ENCODE results near the gene HTR5A.
A peak's percentile ranks its signal among the peaks of the same experiment; 100 is the strongest.
"Not testable (repeated sequence)": the region's sequence is repeated elsewhere in the genome, so short reads cannot be mapped to it uniquely, and the experiment has no call there.

The HTR5A gene

DNA sequence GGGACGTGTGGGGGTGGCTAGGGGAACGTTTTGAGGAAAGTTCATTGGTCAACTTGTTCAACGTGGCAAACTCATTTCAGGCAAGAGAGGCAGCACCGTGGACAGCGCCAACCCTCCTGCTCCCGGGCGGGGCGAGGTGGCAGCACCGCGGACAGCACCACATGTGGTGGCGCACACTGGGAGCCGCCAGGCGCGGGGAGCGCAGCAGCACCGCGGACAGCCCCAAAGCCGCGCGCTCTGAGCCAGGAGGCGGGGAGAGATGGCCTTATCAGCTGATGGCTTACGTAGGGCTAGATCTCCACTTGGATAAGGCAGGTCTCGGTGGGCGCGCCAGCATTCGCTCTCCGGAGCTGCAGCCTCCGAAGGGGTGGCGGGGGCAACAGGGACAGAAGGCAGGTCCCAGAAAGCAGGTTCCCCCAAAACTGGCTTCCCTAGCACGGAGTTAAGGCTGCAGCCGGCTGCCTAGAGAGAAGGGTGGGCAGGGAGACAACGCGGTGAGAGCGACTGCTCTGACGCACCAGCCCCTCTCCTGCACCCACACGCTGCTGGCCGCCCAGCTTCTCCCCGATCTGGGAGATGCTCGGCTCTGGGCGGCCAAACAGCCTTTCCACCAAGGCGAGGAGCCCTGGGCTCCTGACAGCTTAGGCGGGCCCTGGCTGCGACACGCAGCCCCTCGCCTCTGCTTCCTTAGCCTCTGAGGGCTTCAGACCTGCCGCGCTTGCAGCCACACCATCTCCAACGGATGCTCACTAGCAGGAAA, at the start of gene HTR5A:
HTR5A (plus strand) TSS at position 333 of the 760 bp plus-strand sequence. CDS start 576 bp downstream, outside the sequence.
- DNase-seq: peak; percentile 67

GRCh38 chr7:155020996-155021395, 49.1 kb upstream of the HTR5A start:
- DNase-seq: no peak

DNA sequence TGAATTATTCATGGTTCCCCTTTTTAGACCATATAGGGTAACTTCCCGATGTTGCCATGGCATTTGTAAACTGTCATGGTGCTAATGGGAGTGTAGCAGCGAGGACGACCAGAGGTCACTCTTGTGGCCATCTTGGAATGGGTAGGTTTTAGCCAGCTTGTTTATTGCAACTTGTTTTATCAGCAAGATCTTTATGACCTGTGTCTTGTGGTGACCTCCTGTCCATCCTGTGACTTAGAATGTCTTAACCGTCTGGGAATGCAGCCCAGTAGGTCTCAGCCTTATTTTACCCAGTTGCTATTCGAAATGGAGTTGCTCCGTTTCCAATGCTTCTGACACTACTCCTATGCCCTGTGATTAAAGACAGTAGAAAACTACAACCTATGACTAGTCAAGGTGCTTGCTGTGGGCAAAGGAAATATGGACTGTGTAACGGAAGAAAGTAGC, 48.4 kb upstream of the HTR5A start:
- no peak for DNase-seq

DNA sequence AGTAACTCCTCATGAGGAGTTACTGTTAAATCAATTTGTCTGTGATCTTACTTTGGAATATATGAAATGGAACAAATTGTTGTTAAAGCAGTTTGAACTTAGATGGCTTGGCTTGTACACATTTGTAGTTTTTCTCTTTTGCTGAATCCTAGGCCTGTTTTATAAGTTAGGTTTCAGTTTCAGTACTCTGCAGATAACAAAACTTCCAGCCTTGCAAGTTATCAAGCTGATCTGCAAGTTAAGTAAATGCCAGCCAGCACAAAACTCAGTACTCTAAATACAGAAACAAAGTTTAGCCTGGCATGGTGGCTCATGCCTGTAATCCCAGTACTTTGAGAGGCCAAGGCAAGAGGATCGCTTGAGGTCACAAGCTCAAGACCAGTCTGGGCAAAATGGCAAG, 42.2 kb upstream of the HTR5A start:
- DNase-seq: no peak

DNA sequence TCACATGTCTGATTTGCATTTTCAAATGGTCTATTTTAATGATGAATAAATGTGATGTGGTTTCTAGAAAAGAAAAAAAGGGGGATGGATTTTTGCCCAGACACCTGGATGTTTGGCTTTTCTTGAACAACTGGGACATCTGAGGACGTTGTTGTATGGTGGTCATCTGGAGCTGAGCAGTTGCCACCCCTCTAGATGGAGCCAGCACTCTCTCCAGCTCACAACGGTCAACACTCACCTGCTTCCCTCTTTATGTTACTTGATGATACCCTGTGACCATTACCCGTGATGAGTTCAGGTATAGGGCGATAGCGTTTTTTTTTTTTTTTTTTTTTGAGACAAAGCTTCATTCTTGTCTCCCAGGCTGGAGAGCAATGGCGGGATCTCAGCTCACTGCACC, 37.1 kb upstream of the HTR5A start:
- DNase-seq: peak; percentile 14

DNA sequence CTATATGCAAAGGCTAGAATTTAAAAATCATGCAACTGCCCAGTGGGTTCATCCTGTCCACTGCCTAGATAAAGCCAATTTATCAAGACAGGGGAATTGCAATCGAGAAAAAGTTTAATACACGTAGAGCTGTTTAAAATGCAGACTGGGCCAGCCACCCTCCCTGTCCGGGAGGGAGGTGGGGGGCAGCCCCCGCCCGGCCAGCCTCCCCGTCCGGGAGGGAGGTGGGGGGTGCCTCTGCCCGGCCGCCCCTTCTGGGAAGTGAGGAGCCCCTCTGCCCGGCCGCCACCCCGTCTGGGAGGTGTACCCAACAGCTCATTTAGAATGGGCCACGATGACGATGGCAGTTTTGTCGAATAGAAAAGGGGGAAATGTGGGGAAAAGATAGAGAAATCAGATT, 35.6 kb upstream of the HTR5A start:
- not testable (repeated sequence) for DNase-seq

- no peak for DNase-seq
These were observed 31.8 kb upstream of the HTR5A start for GRCh38 chr7:155038335-155038734.

GRCh38 chr7:155043756-155044155, 26.4 kb upstream of the HTR5A start:
- no peak for DNase-seq

GRCh38 chr7:155048006-155048405, 22.1 kb upstream of the HTR5A start:
- no peak for DNase-seq

DNA sequence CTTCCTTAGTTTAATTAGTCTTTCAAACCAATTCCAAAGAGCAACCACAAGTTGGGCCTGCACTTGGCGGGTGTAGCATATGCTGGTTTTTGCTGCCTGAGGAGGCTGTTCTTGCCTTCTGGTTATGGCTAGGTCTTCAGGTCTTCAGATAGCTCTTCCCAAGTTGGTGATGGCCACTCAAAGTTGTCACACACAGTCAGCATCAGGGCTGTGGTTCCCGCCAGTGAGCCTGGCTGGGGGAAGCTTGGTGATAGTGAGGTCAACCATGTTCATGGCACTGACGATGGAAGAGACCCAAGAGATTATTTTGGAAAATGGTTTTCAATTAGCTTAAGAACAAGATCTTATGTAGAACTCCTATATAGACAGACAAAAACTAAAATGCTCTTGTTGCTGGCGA, 18.8 kb upstream of the HTR5A start:
- no peak for DNase-seq

GRCh38 chr7:155053002-155053401, 17.1 kb upstream of the HTR5A start:
- peak; percentile 50 for DNase-seq

- DNase-seq: no peak
These were observed 15.4 kb upstream of the HTR5A start for GRCh38 chr7:155054761-155055160.

GRCh38 chr7:155057076-155057475, 13.0 kb upstream of the HTR5A start:
- no peak for DNase-seq

- no peak for DNase-seq
These were observed 11.2 kb upstream of the HTR5A start for GRCh38 chr7:155058896-155059295.

- no peak for DNase-seq
These were observed 10.4 kb upstream of the HTR5A start for GRCh38 chr7:155059703-155060102.

GRCh38 chr7:155062411-155062810, 7.7 kb upstream of the HTR5A start:
- DNase-seq: no peak

GRCh38 chr7:155064186-155064585, 5.9 kb upstream of the HTR5A start:
- no peak for DNase-seq

DNA sequence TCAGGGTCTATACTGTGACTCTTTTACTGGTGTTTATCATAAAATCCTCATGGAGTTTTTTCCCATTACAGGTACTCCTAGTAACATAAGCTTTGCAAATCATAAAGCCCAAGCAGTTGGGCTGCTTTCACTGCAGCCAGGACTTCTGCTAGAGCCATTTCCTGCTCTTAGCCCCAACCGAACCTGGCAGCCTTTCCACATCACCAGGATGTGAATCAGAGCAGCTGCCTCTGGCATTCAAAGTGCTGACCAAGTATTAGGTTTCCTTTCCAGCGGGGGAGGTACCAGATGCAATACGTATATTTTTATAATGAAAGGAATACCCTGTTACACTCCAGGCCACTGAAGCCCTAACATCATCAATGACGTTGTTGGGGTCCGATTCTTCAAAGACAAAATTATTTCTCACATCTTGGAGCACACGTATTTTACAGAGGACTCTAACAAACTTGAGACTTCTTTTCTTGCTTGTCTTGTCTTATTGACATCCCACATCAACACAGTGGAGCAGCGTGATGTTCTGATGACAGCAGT, 3.6 kb upstream of the HTR5A start:
- peak; percentile 62 for DNase-seq

GRCh38 chr7:155071121-155071651, 1.1 kb downstream of the HTR5A start:
- no peak for DNase-seq

DNA sequence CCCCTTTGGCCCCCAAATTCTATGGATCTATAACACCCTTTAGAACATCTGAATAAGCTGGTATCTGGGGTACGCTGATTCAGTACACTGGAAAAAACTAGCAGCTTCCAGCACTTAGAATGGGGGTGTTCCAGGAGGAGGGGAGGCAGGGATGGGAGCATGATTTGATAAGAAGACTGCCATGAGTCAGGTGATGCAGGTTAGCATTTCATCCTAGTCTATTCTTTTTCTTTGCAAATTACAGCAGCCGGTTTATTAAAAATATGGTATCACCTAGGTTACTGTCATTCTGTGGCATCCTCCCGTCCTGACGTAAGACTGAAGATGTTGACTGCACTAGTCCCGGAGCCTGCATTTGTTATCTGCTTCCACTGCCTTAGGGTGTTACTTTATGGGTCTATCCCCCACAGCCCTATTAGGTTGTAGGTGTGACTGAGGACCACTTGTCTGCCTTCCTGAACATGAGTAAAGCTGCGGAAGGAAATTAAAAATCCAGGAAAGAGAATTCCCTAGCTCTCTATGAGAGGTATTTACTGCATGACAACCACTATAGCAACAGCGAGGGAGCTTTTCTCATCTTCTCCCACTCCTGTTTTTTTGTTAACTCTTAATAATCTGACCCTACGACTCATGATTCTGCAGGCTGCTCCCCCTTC, 1.9 kb downstream of the HTR5A start:
- no peak for DNase-seq

GRCh38 chr7:155073922-155074321, 3.8 kb downstream of the HTR5A start:
- DNase-seq: no peak

- no peak for DNase-seq
These were observed 13.9 kb downstream of the HTR5A start for GRCh38 chr7:155084021-155084420.

GRCh38 chr7:155084969-155085368, 14.8 kb downstream of the HTR5A start:
- no peak for DNase-seq

- DNase-seq: no peak
These were observed 20.6 kb downstream of the HTR5A start for GRCh38 chr7:155090684-155091083.

Measured in DMS53 (cell line).